Stimulated activated CD8-positive, alpha-beta memory T cell treated with anti-CD3 and anti-CD28 coated beads, Interleukin-12 subunit alpha, Interleukin-12 subunit beta, amount 100 ng/mL, for 24 hours (primary cell): Measurements from ENCODE around the gene APOB.

Experiments
- DNase-seq: peaks from one replicate; pipeline ENCODE4 v3.0.0-alpha.2; 2020; ENCODE audit errors: extremely low read depth

Gene APOB

DNA sequence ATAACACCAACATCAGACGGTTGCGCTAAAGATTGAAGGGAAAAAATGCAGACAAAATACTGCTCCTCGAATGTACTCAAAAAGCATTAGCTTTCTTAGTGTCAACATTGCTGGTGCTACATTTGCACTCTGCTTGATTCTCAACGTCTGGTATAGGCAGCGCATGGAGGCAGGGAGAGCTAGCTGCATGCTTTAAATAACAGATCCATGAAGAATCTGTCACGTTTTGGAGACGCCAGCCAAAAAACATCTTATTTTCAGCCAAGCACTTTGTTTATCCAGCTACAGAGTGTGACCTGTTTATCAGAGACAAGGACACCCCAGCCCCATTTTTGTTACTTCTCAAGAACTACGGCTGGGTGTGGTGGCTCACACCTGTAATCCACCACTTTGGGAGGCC, 59.5 kb downstream of the APOB start:
- no peak for DNase-seq

DNA sequence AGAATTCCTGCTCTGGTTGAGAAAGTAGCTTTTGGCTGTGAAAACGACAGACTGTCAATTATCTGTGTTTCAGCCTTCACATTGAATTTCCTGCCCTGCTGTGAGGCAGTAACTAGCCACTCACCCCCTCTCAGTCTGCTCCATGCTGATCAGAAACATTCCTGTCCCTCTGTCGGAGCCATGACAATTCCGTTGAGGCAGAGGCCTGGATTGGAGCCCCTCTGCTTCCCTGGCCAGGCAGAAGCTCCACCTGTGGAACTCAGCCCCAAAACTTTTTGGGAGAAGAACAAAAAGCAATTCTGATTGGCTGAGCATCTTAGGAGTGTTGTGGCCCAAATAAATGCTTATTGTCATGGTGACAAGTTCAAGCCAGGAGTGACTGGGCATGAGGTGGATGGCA, 60.0 kb downstream of the APOB start:
- no peak for DNase-seq

DNA sequence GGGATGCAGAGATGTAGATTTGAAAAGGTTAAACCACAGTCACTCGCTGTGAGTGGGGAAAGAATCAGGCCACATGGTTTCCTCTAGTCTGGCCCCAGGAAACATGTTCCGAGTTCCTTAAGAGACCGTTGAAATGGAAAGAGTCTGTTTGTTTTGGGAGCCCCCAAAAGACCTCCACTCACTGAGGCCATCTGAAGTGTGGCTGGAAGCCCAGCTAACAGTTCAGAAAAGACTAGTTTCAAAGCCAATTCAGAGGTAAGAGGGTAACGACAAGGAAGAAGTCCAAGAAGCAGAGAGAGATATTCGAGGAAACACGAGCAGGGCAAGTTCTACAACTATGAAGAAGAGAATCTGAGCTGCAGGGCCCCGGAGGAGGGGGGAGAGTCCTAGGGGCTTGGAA, 61.0 kb downstream of the APOB start:
- no peak for DNase-seq

- no peak for DNase-seq
Observed at GRCh38 chr2:20977520-20978180, 66.2 kb downstream of the APOB start.

- no peak for DNase-seq
Observed at GRCh38 chr2:20976527-20976926, 67.3 kb downstream of the APOB start.

DNA sequence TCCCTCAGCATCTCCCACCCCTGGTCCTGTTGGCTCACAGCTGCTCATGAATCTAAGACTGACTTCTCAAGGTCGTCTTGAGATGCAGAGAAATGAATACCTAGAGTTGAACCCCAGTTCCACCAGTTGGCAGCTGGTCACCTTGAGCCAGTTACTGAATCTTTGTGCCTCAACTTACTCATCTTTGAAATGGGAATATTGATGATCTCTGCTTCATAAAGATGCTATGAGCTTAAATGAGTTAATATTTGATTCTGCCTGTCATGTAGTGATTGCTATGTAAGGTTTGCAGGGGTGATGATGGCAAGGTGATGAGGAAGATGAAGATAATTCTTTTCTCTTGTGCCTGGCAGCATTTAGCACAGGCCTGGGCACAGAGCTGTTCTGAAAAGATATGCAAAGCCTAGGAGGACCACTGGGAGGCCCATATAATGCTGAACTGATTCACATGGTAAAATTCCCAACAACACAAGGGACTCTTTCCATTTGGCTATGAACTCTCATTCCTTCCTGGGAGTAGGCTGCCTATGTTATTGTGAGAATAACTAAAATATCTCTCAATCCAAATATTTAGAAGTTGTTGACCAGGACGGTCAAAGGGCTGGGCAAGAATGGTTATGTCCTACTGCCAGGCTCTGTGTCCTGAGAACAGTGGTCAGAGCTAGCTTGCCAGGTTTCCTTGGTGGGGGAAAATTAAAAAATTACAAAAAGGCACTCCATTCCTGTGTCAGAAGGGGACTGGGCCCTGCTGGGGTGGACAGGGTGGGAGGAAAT, 70.9 kb downstream of the APOB start:
- no peak for DNase-seq

DNA sequence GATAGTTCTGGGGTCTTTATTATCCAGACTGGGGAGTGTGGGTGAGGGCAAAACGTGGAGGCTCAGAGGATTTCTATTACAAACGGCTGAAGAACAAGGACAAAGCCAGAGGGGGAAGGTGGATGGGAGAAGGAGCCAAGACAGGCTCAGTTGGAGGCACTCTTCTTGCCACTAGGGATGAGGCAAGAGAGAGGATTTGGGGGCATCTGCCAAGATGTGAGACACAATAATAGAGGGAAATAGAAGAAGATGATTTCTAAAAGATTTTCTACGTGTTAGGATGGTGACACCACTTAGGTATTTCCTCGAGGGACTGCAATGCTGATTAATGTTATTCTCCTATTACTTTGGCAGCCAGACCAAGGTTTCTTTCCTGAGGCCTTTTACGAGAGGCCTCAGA, 71.8 kb downstream of the APOB start:
- no peak for DNase-seq

- no peak for DNase-seq
Observed at GRCh38 chr2:20970068-20970467, 73.8 kb downstream of the APOB start.

DNA sequence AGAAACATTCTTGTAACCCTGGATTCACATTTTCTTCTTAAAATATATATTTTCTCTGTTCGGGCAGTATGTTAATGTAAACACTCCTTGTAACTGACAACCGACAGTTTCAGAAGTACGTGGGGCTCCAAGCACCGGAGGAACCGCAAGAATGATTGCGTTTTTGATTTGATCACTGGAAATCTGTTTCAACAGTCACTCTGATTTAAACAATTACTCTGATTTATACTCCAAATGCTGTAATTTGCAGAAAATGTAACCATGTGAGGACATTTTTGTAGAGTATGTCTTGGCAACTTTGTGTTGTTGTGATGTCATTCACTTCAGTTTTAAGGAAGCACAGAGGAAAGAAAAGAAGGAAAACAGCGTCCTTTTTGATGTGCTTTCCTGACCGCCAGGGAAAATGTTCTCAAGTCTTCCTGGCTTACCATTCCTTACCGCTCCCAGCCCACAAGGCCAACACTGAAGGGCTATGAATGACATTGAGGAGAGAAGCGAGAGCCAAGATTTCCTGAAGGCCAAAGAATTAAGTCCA, 77.7 kb downstream of the APOB start:
- no peak for DNase-seq

- DNase-seq, result no peak
Observed at GRCh38 chr2:20965221-20965620, 78.7 kb downstream of the APOB start.

DNA sequence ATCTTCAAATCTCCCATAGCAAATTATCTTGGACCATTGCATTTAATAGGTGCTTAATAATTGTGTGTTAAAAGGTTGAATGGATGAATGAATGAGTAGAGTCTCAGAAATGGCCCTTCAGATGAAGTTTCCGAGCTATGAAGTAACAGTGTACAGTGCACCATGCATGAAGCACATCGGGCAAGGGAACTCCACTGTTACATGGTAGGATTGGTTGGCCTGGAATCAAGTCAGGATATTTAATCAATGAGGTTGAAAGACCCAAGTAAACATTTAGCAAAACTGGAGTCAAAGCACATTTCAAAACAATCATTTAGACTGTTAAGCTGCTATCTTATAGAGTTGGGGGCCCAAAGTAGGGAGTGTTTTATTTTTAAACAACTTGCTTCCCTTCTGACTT, 80.0 kb downstream of the APOB start:
- DNase-seq, result no peak

GRCh38 chr2:20962939-20963557, 80.8 kb downstream of the APOB start:
- peak; percentile 31 for DNase-seq

GRCh38 chr2:20961858-20962257, 82.0 kb downstream of the APOB start:
- no peak for DNase-seq

GRCh38 chr2:20960003-20960402, 83.9 kb downstream of the APOB start:
- no peak for DNase-seq

DNA sequence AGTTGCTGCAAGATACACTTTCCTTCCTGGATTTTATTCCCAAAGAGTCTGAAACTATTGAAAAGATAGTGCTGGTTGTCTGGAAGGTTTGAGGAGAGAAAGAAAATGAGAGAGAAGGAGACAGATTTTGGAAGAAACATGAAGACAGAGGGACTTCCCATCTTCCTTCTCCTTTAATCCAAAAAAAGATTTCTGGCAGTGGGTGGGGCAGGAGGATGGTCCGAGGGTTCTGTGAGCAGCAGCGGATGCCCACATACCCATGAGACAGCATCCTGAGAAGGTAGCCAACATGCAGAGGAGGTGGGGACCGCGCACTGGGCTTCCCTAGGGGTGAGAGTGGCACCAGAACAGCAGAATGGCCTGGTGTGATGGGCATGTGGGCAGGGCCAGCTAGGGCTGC, 84.6 kb downstream of the APOB start:
- no peak for DNase-seq

DNA sequence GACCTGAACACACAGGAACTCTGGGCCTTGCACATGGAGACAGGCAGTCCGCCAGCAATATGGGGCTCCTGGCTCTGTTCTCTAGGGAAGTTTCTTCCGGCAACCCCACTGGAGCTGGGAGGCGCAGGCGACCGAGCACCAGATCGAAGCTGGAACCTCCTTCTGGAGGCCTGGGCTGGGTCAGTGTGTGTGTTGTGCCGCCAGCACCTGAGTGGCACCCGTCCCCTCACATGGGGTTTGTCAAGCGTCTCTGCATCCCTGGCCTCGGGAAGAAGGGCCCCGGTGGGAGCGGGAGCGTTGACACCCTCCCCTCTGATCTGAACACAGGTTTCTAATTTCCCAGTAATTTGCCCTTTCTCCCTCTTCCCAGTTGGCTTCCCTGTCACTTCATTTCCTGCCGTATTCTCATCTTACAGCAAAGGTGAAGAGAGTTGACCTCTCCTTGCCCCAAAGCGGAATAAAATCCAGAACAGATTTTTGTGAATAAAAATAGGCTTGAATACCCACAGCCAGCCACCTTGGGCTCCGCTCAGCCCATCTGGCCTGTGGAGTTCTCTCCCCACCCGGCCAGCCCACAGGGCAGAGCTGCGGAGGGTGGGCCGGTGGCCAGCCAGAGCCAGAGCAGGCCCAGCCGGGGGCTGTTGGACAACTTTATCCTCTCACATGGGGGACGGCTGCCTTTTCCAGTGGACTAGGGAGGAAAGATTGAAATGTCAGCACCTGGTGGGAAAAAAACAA, 85.9 kb downstream of the APOB start:
- DNase-seq, result no peak

GRCh38 chr2:20955277-20956026, 88.4 kb downstream of the APOB start:
- DNase-seq, result no peak

- no peak for DNase-seq
Observed at GRCh38 chr2:20953146-20953824, 90.6 kb downstream of the APOB start.
